Upper lobe of left lung (tissue), 6 donors: ENCODE data around the gene ITFG1. TPM values are rescaled to one million over a fixed set of nuclear protein-coding genes. Genes with fewer than 3 reads are reported as not detected.

Experiments
- ATAC-seq, 2 donors: fragments of 200-7000 bp; cut with Tn5 transposase; one replicate each; pipeline ENCODE4 v1.9.1; 2022; ENCODE audit warnings: mild to moderate bottlenecking in 2 of 2, moderate library complexity in 2 of 2; ENCODE audit not compliant: low FRiP score in 2 of 2
- DNase-seq, 2 donors: peaks; one replicate each; pipeline ENCODE4 v3.0.0-alpha.2; 2019 to 2020
- H3K27ac ChIP-seq, 4 donors: fragments of 200-600 bp; sonication (generic); one replicate each; pipeline ENCODE4 v1.5.1; 2016 to 2019
- H3K27me3 ChIP-seq, 4 donors: fragments of 200-600 bp; sonication (generic); one replicate each; pipeline ENCODE4 v1.5.1; 2017 to 2019
- H3K36me3 ChIP-seq, 4 donors: fragments of 200-600 bp; sonication (generic); one replicate each; pipeline ENCODE4 v1.5.1; 2016 to 2019
- H3K4me1 ChIP-seq, 4 donors: fragments of 200-600 bp; sonication (generic); one replicate each; pipeline ENCODE4 v1.5.1; 2018 to 2019
- H3K4me3 ChIP-seq, 4 donors: fragments of 200-600 bp; sonication (generic); one replicate each; pipeline ENCODE4 v1.5.1; 2017 to 2019; ENCODE audit warnings: mild to moderate bottlenecking in 2 of 4, moderate library complexity in 1 of 4
- H3K9me3 ChIP-seq, 4 donors: fragments of 200-600 bp; sonication (generic); one replicate each; pipeline ENCODE4 v1.5.1; 2018 to 2019
- EP300 ChIP-seq, 4 donors: sonication (generic); formaldehyde crosslinking; IDR thresholded peaks; one replicate each; pipeline ENCODE4 v1.5.1; 2017; ENCODE audit warnings: antibody characterized with exemption in 4 of 4, control low read depth in 2 of 4
- POLR2A ChIP-seq, 4 donors: fragments of 450-650 bp; IDR thresholded peaks; one replicate each; pipeline ENCODE4 v1.5.1; 2016 to 2017; ENCODE audit warnings: antibody characterized with exemption in 4 of 4, mild to moderate bottlenecking in 2 of 4
- POLR2AphosphoS5 ChIP-seq, 2 donors: sonication (generic); formaldehyde crosslinking; IDR thresholded peaks; one replicate each; pipeline ENCODE4 v1.5.1; 2017; ENCODE audit warnings: antibody characterized with exemption in 2 of 2
- WGBS, 2 donors: methylation state at CpG; one replicate each; pipeline ENCODE4 v1.1.5; 2017 to 2018; 5-methylcytosine and 5-hydroxymethylcytosine counted together
- total RNA-seq, 6 donors: library from RNA; depleted of rRNA in 4 of 6; stranded (reverse); fragments of >200 nt in 4 of 6; gene quantifications; one replicate each; pipeline versions ENCODE4 v1.1.0 to v1.2.1, GENCODE V29; 2016 to 2021
- TF ChIP-seq, protein P1 (sequence below), 6 experiments: fragments of 450-650 bp in 4 of 6; fragments of 200-600 bp in 2 of 6; sonication (generic) in 2 of 6; IDR thresholded peaks; one replicate each; pipeline ENCODE4 v1.5.1; 2016 to 2019; ENCODE audit warnings: antibody characterized with exemption in 6 of 6
- donor health status: DM: no; HTN: no; CAD: no; lungs with moderate emphysema.
- donor health status: DM: no; HTN: yes; CAD: no; lungs with severe emphysema.

Gene ITFG1
- total RNA-seq, 6 donors from 2014 or later, result 23.7 to 58.1 (median 43.6) TPM

DNA sequence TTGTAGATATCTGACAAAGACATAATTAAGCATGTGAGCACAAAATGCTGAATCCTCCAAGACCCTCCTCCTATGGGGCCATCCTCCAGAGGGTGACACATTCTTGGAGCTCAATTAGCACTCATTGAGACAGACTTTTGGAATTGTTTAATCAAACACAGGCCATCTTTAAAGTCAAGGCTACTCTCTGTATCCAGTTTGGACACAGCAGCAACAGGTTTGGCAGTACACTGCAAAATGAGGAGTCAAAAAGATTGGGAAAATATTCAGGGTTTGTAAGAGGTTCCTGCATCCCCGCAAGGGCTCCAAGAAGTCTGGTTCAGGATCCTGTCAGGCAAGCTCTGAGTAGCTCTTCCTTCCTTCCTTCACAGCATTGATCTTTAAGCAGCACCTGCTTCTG is 1.3 kb downstream of the ITFG1 start:
- ATAC-seq (no peak), DNase-seq (no peak)
- Histone ChIP-seq H3K4me1 (peaks cover 28 to 44% (median 33%) of the 10 kb centered on the region in 4 donors), H3K36me3 (peaks cover 0 to 24% (median 0%) of the 10 kb centered on the region in 4 donors), H3K9me3 (no peaks in the 10 kb centered on the region), H3K4me3 (peak overlapping the region in 2 of 4 donors; percentile 75 to 83), H3K27me3 (no peaks in the 10 kb centered on the region), H3K27ac (peak overlapping the region in 3 of 4 donors; percentile 97 to 100 (median 99))
- WGBS, 2 donors, result 67 to 73% methylated on average over 1 of the region's 1 CpG
- TF ChIP-seq POLR2AphosphoS5 (IDR thresholded peaks at IDR 0.05), result no peak
- TF ChIP-seq, protein P1, sequence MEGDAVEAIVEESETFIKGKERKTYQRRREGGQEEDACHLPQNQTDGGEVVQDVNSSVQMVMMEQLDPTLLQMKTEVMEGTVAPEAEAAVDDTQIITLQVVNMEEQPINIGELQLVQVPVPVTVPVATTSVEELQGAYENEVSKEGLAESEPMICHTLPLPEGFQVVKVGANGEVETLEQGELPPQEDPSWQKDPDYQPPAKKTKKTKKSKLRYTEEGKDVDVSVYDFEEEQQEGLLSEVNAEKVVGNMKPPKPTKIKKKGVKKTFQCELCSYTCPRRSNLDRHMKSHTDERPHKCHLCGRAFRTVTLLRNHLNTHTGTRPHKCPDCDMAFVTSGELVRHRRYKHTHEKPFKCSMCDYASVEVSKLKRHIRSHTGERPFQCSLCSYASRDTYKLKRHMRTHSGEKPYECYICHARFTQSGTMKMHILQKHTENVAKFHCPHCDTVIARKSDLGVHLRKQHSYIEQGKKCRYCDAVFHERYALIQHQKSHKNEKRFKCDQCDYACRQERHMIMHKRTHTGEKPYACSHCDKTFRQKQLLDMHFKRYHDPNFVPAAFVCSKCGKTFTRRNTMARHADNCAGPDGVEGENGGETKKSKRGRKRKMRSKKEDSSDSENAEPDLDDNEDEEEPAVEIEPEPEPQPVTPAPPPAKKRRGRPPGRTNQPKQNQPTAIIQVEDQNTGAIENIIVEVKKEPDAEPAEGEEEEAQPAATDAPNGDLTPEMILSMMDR (IDR thresholded peaks at IDR 0.05), result no peak
- TF ChIP-seq EP300 (IDR thresholded peaks at IDR 0.05), result no peak
- no peak for TF ChIP-seq POLR2A (IDR thresholded peaks at IDR 0.05)

DNA sequence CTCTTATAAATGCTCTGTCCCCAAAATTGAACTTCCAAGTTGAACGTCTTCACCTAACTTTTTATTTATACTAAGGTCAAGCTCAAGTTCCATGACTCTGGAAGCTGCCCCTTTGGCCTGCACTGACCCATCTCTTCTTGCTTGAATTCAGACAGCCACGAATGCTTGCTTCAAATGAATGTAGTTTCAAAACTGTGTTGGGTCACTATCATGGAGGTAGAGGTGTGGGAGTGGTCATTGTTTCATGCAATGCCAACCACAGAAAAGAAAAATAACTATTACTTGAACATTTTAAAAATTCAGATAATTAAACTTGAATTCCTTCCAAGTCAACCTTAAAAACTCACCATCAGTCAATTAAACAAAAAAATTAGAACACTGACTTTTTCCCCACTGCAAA is 2.5 kb downstream of the ITFG1 start:
- DNase-seq (no peak), ATAC-seq (no peak)
- WGBS, 2 donors, result 86 to 92% methylated on average over 2 of the region's 2 CpGs
- no peak overlapping the region for H3K4me3 ChIP-seq
- no peak overlapping the region for H3K27ac ChIP-seq
- H3K9me3 ChIP-seq, result no peaks in the 10 kb centered on the region
- peaks cover 15 to 32% (median 24%) of the 10 kb centered on the region in 4 donors for H3K4me1 ChIP-seq
- H3K36me3 ChIP-seq, result peaks cover 3 to 29% (median 5%) of the 10 kb centered on the region in 4 donors
- TF ChIP-seq POLR2AphosphoS5 (IDR thresholded peaks at IDR 0.05), result no peak
- TF ChIP-seq EP300 (IDR thresholded peaks at IDR 0.05), result no peak
- no peak for TF ChIP-seq POLR2A (IDR thresholded peaks at IDR 0.05)
- TF ChIP-seq, protein P1 (IDR thresholded peaks at IDR 0.05), result no peak
- H3K27me3 ChIP-seq, result no peaks in the 10 kb centered on the region

DNA sequence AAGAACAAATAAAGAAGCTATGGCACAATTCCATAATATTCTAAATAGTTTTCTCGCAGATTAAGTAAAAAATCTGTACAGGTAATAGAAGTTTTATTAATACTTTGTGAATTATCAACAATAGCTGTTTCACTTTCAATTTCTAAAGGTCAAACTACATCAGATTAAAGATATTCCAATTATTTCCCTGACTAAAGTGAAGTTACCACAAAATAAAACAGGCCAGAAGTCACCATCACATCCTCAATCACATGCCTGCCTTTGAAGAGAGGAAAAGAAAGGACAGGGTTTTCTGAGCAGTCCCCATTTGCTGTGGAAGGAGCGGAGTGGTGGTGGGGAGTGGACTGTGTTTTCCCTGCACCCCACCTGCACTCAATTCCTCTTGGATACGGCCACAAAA is 11.1 kb downstream of the ITFG1 start:
- no peak for DNase-seq
- Histone ChIP-seq H3K27ac (no peak overlapping the region), H3K4me1 (peaks cover 0 to 8% (median 0%) of the 10 kb centered on the region in 4 donors), H3K27me3 (no peaks in the 10 kb centered on the region), H3K4me3 (no peak overlapping the region), H3K9me3 (no peaks in the 10 kb centered on the region), H3K36me3 (peaks cover 6 to 56% (median 29%) of the 10 kb centered on the region in 4 donors)
- no peak for ATAC-seq
- TF ChIP-seq POLR2A (IDR thresholded peaks at IDR 0.05), result no peak
- no peak for TF ChIP-seq POLR2AphosphoS5 (IDR thresholded peaks at IDR 0.05)
- TF ChIP-seq, protein P1 (IDR thresholded peaks at IDR 0.05), result no peak
- no peak for TF ChIP-seq EP300 (IDR thresholded peaks at IDR 0.05)
- WGBS, 2 donors, result 79 to 93% methylated on average over 3 of the region's 3 CpGs

DNA sequence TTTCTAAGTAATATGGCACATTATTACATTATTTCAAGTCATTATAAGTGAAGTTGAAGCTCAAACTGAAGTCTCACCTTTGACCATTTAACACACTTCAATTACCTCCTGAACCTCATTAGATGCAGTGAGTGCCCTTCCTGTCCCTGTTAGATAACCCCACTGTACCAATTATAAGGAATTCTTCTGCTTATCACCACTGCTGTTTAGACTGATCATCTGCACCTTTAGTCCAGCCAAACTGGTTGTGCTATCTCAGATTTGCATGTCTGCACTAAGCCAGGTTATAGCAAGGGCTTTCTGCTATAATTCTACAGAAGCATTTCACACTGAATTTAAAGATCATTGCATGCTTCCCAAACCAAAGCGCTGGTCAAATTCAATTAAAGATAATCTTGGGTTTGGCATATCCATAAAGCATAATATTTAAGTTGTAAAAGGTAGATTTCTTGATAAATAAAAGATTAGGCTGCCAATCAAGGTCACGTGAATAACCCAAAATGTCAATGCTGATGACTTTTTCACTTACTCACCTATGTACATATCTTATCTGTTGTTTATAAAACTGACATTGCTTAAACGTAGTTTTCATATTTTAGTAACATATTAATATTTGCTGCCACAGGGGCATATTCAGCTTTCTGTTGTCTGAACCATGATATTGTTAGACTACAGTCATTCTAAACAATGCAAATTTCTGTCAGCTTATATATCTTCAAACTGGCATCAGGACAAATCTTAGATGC is 11.9 kb downstream of the ITFG1 start:
- H3K36me3 ChIP-seq, result peaks cover 6 to 53% (median 28%) of the 10 kb centered on the region in 4 donors
- no peaks in the 10 kb centered on the region for H3K27me3 ChIP-seq
- no peaks in the 10 kb centered on the region for H3K9me3 ChIP-seq
- peaks cover 0 to 8% (median 0%) of the 10 kb centered on the region in 4 donors for H3K4me1 ChIP-seq
- H3K27ac ChIP-seq, result no peak overlapping the region
- TF ChIP-seq POLR2AphosphoS5 (IDR thresholded peaks at IDR 0.05), result no peak
- TF ChIP-seq, protein P1 (IDR thresholded peaks at IDR 0.05), result no peak
- TF ChIP-seq EP300 (IDR thresholded peaks at IDR 0.05), result no peak
- TF ChIP-seq POLR2A (IDR thresholded peaks at IDR 0.05), result no peak
- no peak for DNase-seq
- H3K4me3 ChIP-seq, result no peak overlapping the region
- ATAC-seq, result no peak
- 77 to 86% methylated on average over 3 of the region's 3 CpGs for WGBS, 2 donors
